Liver (tissue), 9 donors: ENCODE measurements around the gene FANK1. TPM values are rescaled to one million over a fixed set of nuclear protein-coding genes. Genes with fewer than 3 reads are reported as not detected.
"Not testable (repeated sequence)": the region's sequence is repeated elsewhere in the genome, so short reads cannot be mapped to it uniquely, and the experiment has no call there.

ENCODE experiments used
- DNase-seq: peaks from one replicate; pipeline ENCODE4 v3.0.0-alpha.2; 2017; ENCODE audit warnings: low spot score
- H3K27ac ChIP-seq, 2 donors: one replicate each; pipeline ENCODE4 v1.7.0; 2013; ENCODE audit warnings: inconsistent platforms in 2 of 2, low read length in 2 of 2, control low read depth in 1 of 2, low read depth in 1 of 2, mild to moderate bottlenecking in 1 of 2
- H3K27me3 ChIP-seq, 4 donors: one replicate each; pipeline versions ENCODE4 v1.6.1 to v1.7.0; 2013; ENCODE audit warnings: low read length in 3 of 4, inconsistent platforms in 1 of 4, mild to moderate bottlenecking in 1 of 4, moderate library complexity in 1 of 4; ENCODE audit not compliant: control insufficient read depth in 4 of 4, insufficient read depth in 4 of 4
- H3K36me3 ChIP-seq, 4 donors: one replicate each; pipeline versions ENCODE4 v1.6.1 to v1.7.0; 2013; ENCODE audit warnings: low read length in 3 of 4, mild to moderate bottlenecking in 3 of 4, low read depth in 1 of 4, moderate library complexity in 1 of 4; ENCODE audit not compliant: control insufficient read depth in 4 of 4, insufficient read depth in 3 of 4
- H3K4me1 ChIP-seq, 4 donors: one replicate each; pipeline versions ENCODE4 v1.6.1 to v1.7.0; 2013; ENCODE audit warnings: low read length in 3 of 4, mild to moderate bottlenecking in 3 of 4, moderate library complexity in 1 of 4; ENCODE audit not compliant: control insufficient read depth in 4 of 4, insufficient read depth in 4 of 4
- H3K4me3 ChIP-seq, 3 donors: one replicate each; pipeline versions ENCODE4 v1.6.1 to v1.7.0; 2013; ENCODE audit warnings: low read length in 3 of 3, control low read depth in 1 of 3, low read depth in 1 of 3, mild to moderate bottlenecking in 1 of 3
- H3K9ac ChIP-seq, 2 donors: one replicate each; pipeline ENCODE4 v1.7.0; 2013; ENCODE audit warnings: low read length in 2 of 2, mild to moderate bottlenecking in 2 of 2, moderate library complexity in 2 of 2, control low read depth in 1 of 2, low read depth in 1 of 2
- H3K9me3 ChIP-seq, 4 donors: one replicate each; pipeline versions ENCODE4 v1.6.1 to v1.7.0; 2013; ENCODE audit warnings: low read length in 3 of 4; ENCODE audit not compliant: control insufficient read depth in 4 of 4
- GABPA ChIP-seq, 2 donors: IDR thresholded peaks in 1 of 2; conservative IDR thresholded peaks in 1 of 2; 2 replicates each; pipeline ENCODE4 v1.6.1; 2016; ENCODE audit warnings: antibody characterized with exemption in 2 of 2, mild to moderate bottlenecking in 1 of 2, moderate library complexity in 1 of 2
- YY1 ChIP-seq: IDR thresholded peaks from 2 replicates; pipeline ENCODE4 v1.6.1; 2016; ENCODE audit warnings: antibody characterized with exemption, mild to moderate bottlenecking
- WGBS: extraction: QIAGEN DNeasy Blood & Tissue Kit; methylation state at CpG from one replicate; pipeline ENCODE4 v1.1.7; 2013; 5-methylcytosine and 5-hydroxymethylcytosine counted together
- polyA plus RNA-seq, 2 donors: library from polyadenylated mRNA; stranded (reverse) in 1 of 2; unstranded in 1 of 2; fragments of 200-250 nt in 1 of 2; fragments of >200 nt in 1 of 2; fragmentation: Nextera tagmentation in 1 of 2; extraction: Ambion mirVana in 1 of 2; gene quantifications; one replicate each; pipeline versions ENCODE4 v1.2.1 to v1.2.3, GENCODE V29; 2013 to 2015
- total RNA-seq, 2 donors: library from RNA; depleted of rRNA; stranded (reverse); fragments of >200 nt; gene quantifications; one replicate each; pipeline ENCODE4 v1.2.3, GENCODE V29; 2014
- donor health status: healthy.
- donor health status: healthy.
- donor health status: healthy.
- donor health status: healthy.
- donor health status: healthy.

Gene FANK1
- total and polyA plus RNA-seq, 4 donors: 0.28 TPM; not detected in 3

- H3K9me3 ChIP-seq, H3K36me3 ChIP-seq, H3K27ac ChIP-seq, H3K27me3 ChIP-seq, H3K9ac ChIP-seq, H3K4me1 ChIP-seq, DNase-seq, H3K4me3 ChIP-seq: not testable (repeated sequence)
- WGBS: 80% methylated on average over 3 of the region's 3 CpGs
Measured at GRCh38 chr10:125894176-125894575, 2.2 kb upstream of the FANK1 start.

- peak overlapping the region; percentile 40 to 61 for H3K9ac ChIP-seq
- H3K27me3 ChIP-seq, H3K36me3 ChIP-seq, H3K9me3 ChIP-seq, H3K4me1 ChIP-seq: not testable (repeated sequence)
- peak; percentile 23 to 41 for TF ChIP-seq GABPA (IDR thresholded peaks at IDR 0.05 in 1 of 2, conservative IDR thresholded peaks at IDR 0.05 in 1 of 2)
- peak; percentile 13 for TF ChIP-seq YY1
- DNase-seq: peak; percentile 64
- H3K27ac ChIP-seq: peak overlapping the region; percentile 64 to 82
- H3K4me3 ChIP-seq: peak overlapping the region; percentile 38 to 74 (median 69)
- 22% methylated on average over 50 of the region's 50 CpGs for WGBS
Measured at GRCh38 chr10:125895130-125896087, 955 bp upstream of the FANK1 start.

- H3K9me3 ChIP-seq, H3K4me3 ChIP-seq, H3K27ac ChIP-seq, H3K4me1 ChIP-seq, H3K36me3 ChIP-seq, DNase-seq, H3K9ac ChIP-seq, H3K27me3 ChIP-seq: not testable (repeated sequence)
- 44% methylated on average over 4 of the region's 4 CpGs for WGBS
Measured at GRCh38 chr10:125897317-125897716, 953 bp downstream of the FANK1 start.

DNA sequence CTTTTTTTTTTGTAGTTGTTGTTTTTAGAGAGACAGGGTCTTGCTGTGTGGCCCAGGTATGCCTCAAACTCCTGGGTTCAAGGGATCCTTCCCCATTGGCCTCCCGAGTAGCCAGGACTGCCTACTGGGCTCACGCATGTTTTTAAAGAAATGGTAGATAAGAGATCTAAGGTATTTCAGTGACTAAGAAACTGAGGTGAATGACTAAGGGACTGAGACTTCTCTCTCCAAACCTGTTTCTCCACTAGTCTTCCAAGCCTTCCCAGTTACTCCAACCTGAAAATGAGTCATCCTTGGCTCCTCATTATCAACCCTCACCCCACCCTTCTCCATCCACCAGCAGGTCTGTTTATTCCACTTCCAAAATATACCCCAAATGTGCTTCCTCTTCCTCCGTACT, 4.6 kb downstream of the FANK1 start:
- H3K4me3 ChIP-seq, DNase-seq, H3K9ac ChIP-seq, H3K27ac ChIP-seq, H3K27me3 ChIP-seq, H3K4me1 ChIP-seq, H3K9me3 ChIP-seq, H3K36me3 ChIP-seq: not testable (repeated sequence)
- 81% methylated on average over 3 of the region's 3 CpGs for WGBS

GRCh38 chr10:125903135-125903640, 6.8 kb downstream of the FANK1 start:
- not testable (repeated sequence) for H3K9me3 ChIP-seq, H3K27ac ChIP-seq, H3K4me3 ChIP-seq, DNase-seq, H3K9ac ChIP-seq, H3K27me3 ChIP-seq, H3K36me3 ChIP-seq, H3K4me1 ChIP-seq
- 71% methylated on average over 3 of the region's 3 CpGs for WGBS

GRCh38 chr10:125905069-125905994, 9.0 kb downstream of the FANK1 start:
- H3K27ac ChIP-seq, H3K4me3 ChIP-seq, DNase-seq, H3K4me1 ChIP-seq, H3K9ac ChIP-seq, H3K27me3 ChIP-seq, H3K36me3 ChIP-seq, H3K9me3 ChIP-seq: not testable (repeated sequence)
- 74% methylated on average over 5 of the region's 5 CpGs for WGBS

- WGBS: 66% methylated on average over 2 of the region's 2 CpGs
- not testable (repeated sequence) for H3K9ac ChIP-seq, DNase-seq, H3K9me3 ChIP-seq, H3K36me3 ChIP-seq, H3K27ac ChIP-seq, H3K4me3 ChIP-seq, H3K27me3 ChIP-seq, H3K4me1 ChIP-seq
Measured at GRCh38 chr10:125907598-125907997, 11.2 kb downstream of the FANK1 start.
